IPS-11a (cell line): ENCODE data around the gene DENND4C.
A peak's percentile ranks its signal among the peaks of the same experiment; 100 is the strongest.
"Not testable (repeated sequence)": the region's sequence is repeated elsewhere in the genome, so short reads cannot be mapped to it uniquely, and the experiment has no call there.

Experiments used
- H3K4me3 ChIP-seq: one replicate; pipeline ENCODE4 v1.5.1; 2013; ENCODE audit warnings: low read depth, low read length, control low read depth

DENND4C gene

GRCh38 chr9:19230355-19231125 is at the start of gene DENND4C:
TSS of gene DENND4C (plus strand) at chr9:19230693. CDS start at chr9:19276175, 45,482 bp downstream.
- H3K4me3 ChIP-seq, result peak within 1 kb of the TSS; percentile 83

GRCh38 chr9:19180991-19181390 is 49.5 kb upstream of the DENND4C start:
- no peak overlapping the region for H3K4me3 ChIP-seq

- no peak overlapping the region for H3K4me3 ChIP-seq
These were observed 48.9 kb upstream of the DENND4C start for GRCh38 chr9:19181561-19181960.

GRCh38 chr9:19184144-19184917 is 46.2 kb upstream of the DENND4C start:
- H3K4me3 ChIP-seq, result no peak overlapping the region

GRCh38 chr9:19185191-19185590 is 45.3 kb upstream of the DENND4C start:
- H3K4me3 ChIP-seq, result no peak overlapping the region

- H3K4me3 ChIP-seq, result no peak overlapping the region
These were observed 44.3 kb upstream of the DENND4C start for GRCh38 chr9:19186232-19186631.

GRCh38 chr9:19188771-19189170 is 41.7 kb upstream of the DENND4C start:
- H3K4me3 ChIP-seq, result no peak overlapping the region

- no peak overlapping the region for H3K4me3 ChIP-seq
These were observed 38.1 kb upstream of the DENND4C start for GRCh38 chr9:19192202-19193028.

- H3K4me3 ChIP-seq, result no peak overlapping the region
These were observed 37.5 kb upstream of the DENND4C start for GRCh38 chr9:19193029-19193324.

- not testable (repeated sequence) for H3K4me3 ChIP-seq
These were observed 37.0 kb upstream of the DENND4C start for GRCh38 chr9:19193358-19193973.

GRCh38 chr9:19198406-19198805 is 32.1 kb upstream of the DENND4C start:
- no peak overlapping the region for H3K4me3 ChIP-seq

- H3K4me3 ChIP-seq, result no peak overlapping the region
These were observed 31.5 kb upstream of the DENND4C start for GRCh38 chr9:19199012-19199411.

GRCh38 chr9:19200229-19200628 is 30.3 kb upstream of the DENND4C start:
- no peak overlapping the region for H3K4me3 ChIP-seq

GRCh38 chr9:19201899-19202891 is 28.3 kb upstream of the DENND4C start:
- H3K4me3 ChIP-seq, result no peak overlapping the region

- H3K4me3 ChIP-seq, result no peak overlapping the region
These were observed 27.4 kb upstream of the DENND4C start for GRCh38 chr9:19203058-19203457.

- H3K4me3 ChIP-seq, result no peak overlapping the region
These were observed 21.8 kb upstream of the DENND4C start for GRCh38 chr9:19208653-19209052.

- no peak overlapping the region for H3K4me3 ChIP-seq
These were observed 21.3 kb upstream of the DENND4C start for GRCh38 chr9:19209188-19209587.

- no peak overlapping the region for H3K4me3 ChIP-seq
These were observed 16.7 kb upstream of the DENND4C start for GRCh38 chr9:19213823-19214222.

- no peak overlapping the region for H3K4me3 ChIP-seq
These were observed 14.0 kb upstream of the DENND4C start for GRCh38 chr9:19216466-19216865.

- H3K4me3 ChIP-seq, result no peak overlapping the region
These were observed 9.2 kb upstream of the DENND4C start for GRCh38 chr9:19221326-19221725.
